Ishikawa (cell line): ENCODE data around the gene NEGR1.

Experiments
- NFIC ChIP-seq: IDR thresholded peaks from 2 replicates; pipeline ENCODE4 v1.6.1; 2012
- RAD21 ChIP-seq: IDR thresholded peaks from 2 replicates; pipeline ENCODE4 v1.6.1; 2012; ENCODE audit warnings: low read depth
- TAF1 ChIP-seq: IDR thresholded peaks from 2 replicates; pipeline ENCODE4 v1.6.1; 2012; ENCODE audit warnings: low read depth, mild to moderate bottlenecking

- TF ChIP-seq RAD21 (no peak), NFIC (no peak), TAF1 (no peak)
Observed at GRCh38 chr1:71921204-71921603, 361.1 kb downstream of the NEGR1 start.
